HCT116 (cell line): Measurements from ENCODE around the gene FAM81B. TPM values are rescaled to one million over a fixed set of nuclear protein-coding genes. Genes with fewer than 3 reads are reported as not detected.

Experiments used
- ATAC-seq: fragments of 200-7000 bp; cut with Tn5 transposase; 2 replicates; pipeline ENCODE4 v1.9.1; 2020; ENCODE audit warnings: mild to moderate bottlenecking, moderate library complexity
- BruUV-seq: library from RNA; stranded (reverse); fragments of 400-500 nt; replicated peaks from 2 replicates; lab custom pipeline; 2021; lab: Mats Ljungman, UMichigan
- CTCF ChIA-PET: fragments of 300-600 bp; sonication (Branson Sonifier 250); formaldehyde crosslinking; loops from one replicate; lab custom pipeline; 2021; ENCODE audit warnings: antibody characterized with exemption; lab: Charles Lee
- POLR2A ChIA-PET: fragments of 300-600, 350-600 bp; sonication (Branson Sonifier 250); formaldehyde crosslinking; loops from one replicate; lab custom pipeline; 2021; ENCODE audit warnings: antibody characterized with exemption; lab: Charles Lee
- RAD21 ChIA-PET, 2 experiments: fragments of 300-600 bp; sonication (Branson Sonifier 250); formaldehyde crosslinking; loops; one replicate each; lab custom pipeline; 2023; ENCODE audit warnings: low total read pairs in 2 of 2; ENCODE audit not compliant: uncharacterized antibody in 2 of 2, unreplicated experiment in 2 of 2, low non-redundant PET in 1 of 2; lab: Charles Lee
- DNase-seq: peaks from one replicate; pipeline ENCODE4 v3.0.0-alpha.2; 2010; ENCODE audit warnings: low read depth, low spot score
- H2AFZ ChIP-seq: fragments of 200-600 bp; shearing (Covaris generic), sonication (generic); 2 replicates; pipeline ENCODE4 v1.6.1; 2017; ENCODE audit warnings: low read depth, mixed run types, mixed read lengths, antibody characterized with exemption, low read length; ENCODE audit not compliant: poor library complexity, severe bottlenecking
- H3K27ac ChIP-seq: 2 replicates; pipeline ENCODE4 v1.5.1; 2012; ENCODE audit warnings: low read depth, low read length
- H3K27me3 ChIP-seq: fragments of 200-600 bp; sonication (generic); 2 replicates; pipeline ENCODE4 v1.6.1; 2016; ENCODE audit warnings: mixed run types, low read length, mixed read lengths; ENCODE audit not compliant: insufficient read depth
- H3K36me3 ChIP-seq, 2 experiments: fragments of 200-500 bp in 1 of 2; fragments of 200-600 bp in 1 of 2; sonication (Bioruptor generic) in 1 of 2; sonication (generic) in 1 of 2; 2 replicates each; pipeline versions ENCODE4 v1.5.1 to v1.6.1; 2014 to 2016; ENCODE audit warnings: low read length in 2 of 2, inconsistent platforms in 1 of 2, mixed read lengths in 1 of 2, mixed run types in 1 of 2; ENCODE audit not compliant: insufficient read depth in 2 of 2, control insufficient read depth in 1 of 2
- H3K4me1 ChIP-seq, 2 experiments: fragments of 200-600 bp in 1 of 2; sonication (generic) in 1 of 2; 2 replicates each; pipeline versions ENCODE4 v1.5.1 to v1.6.1; 2012 to 2017; ENCODE audit warnings: low read length in 2 of 2, inconsistent platforms in 1 of 2, mild to moderate bottlenecking in 1 of 2, mixed read lengths in 1 of 2, mixed run types in 1 of 2, moderate library complexity in 1 of 2; ENCODE audit not compliant: insufficient read depth in 2 of 2, control insufficient read depth in 1 of 2
- H3K4me2 ChIP-seq: fragments of 200-600 bp; sonication (generic); 2 replicates; pipeline ENCODE4 v1.6.1; 2017; ENCODE audit warnings: mixed run types, low read length, mixed read lengths
- H3K4me3 ChIP-seq, 2 experiments: fragments of 200-600 bp in 1 of 2; sonication (generic) in 1 of 2; replicated peaks in 1 of 2; 2 replicates each; pipeline ENCODE4 v1.5.1; 2011 to 2016; ENCODE audit warnings: low read length in 2 of 2, control low read depth in 1 of 2, low read depth in 1 of 2, mild to moderate bottlenecking in 1 of 2, mixed read lengths in 1 of 2, mixed run types in 1 of 2
- H3K79me2 ChIP-seq: fragments of 200-600 bp; sonication (generic); 2 replicates; pipeline ENCODE4 v1.6.1; 2017; ENCODE audit warnings: mild to moderate bottlenecking, mixed run types, low read length, moderate library complexity, mixed read lengths; ENCODE audit not compliant: insufficient read depth
- H3K9ac ChIP-seq: fragments of 200-600 bp; sonication (generic); 2 replicates; pipeline ENCODE4 v1.6.1; 2016; ENCODE audit warnings: low read length, mixed read lengths
- H3K9me2 ChIP-seq: fragments of 200-600 bp; sonication (generic), shearing (Covaris generic); 2 replicates; pipeline ENCODE4 v1.6.1; 2017; ENCODE audit warnings: mixed run types, mild to moderate bottlenecking, moderate library complexity; ENCODE audit not compliant: insufficient read depth
- H3K9me3 ChIP-seq, 2 experiments: fragments of 200-500 bp in 1 of 2; fragments of 200-600 bp in 1 of 2; sonication (Bioruptor generic) in 1 of 2; sonication (generic) in 1 of 2; 2 replicates each; pipeline ENCODE4 v1.6.1; 2014 to 2017; ENCODE audit warnings: low read length in 2 of 2, mixed read lengths in 2 of 2, inconsistent platforms in 1 of 2, low read depth in 1 of 2, mild to moderate bottlenecking in 1 of 2, mixed run types in 1 of 2, moderate library complexity in 1 of 2; ENCODE audit not compliant: control insufficient read depth in 1 of 2, insufficient read depth in 1 of 2
- H4K20me1 ChIP-seq: fragments of 200-600 bp; sonication (generic), shearing (Covaris generic); 2 replicates; pipeline ENCODE4 v1.6.1; 2017; ENCODE audit warnings: mixed run types, mild to moderate bottlenecking, moderate library complexity; ENCODE audit not compliant: insufficient read depth
- CEBPB ChIP-seq: IDR thresholded peaks from 2 replicates; pipeline ENCODE4 v1.6.1; 2012; ENCODE audit warnings: low read depth
- CTCF ChIP-seq, 3 experiments: fragments of 200-600 bp in 1 of 3; sonication (generic) in 1 of 3; IDR thresholded peaks in 2 of 3; conservative IDR thresholded peaks in 1 of 3; 2 replicates each; pipeline ENCODE4 v1.5.1; 2012 to 2017; ENCODE audit warnings: low read depth in 2 of 3, low read length in 2 of 3, antibody characterized with exemption in 1 of 3, borderline replicate concordance in 1 of 3, control low read depth in 1 of 3, mild to moderate bottlenecking in 1 of 3, mixed read lengths in 1 of 3, mixed run types in 1 of 3, moderate library complexity in 1 of 3; ENCODE audit not compliant: insufficient read depth in 1 of 3
- EGR1 ChIP-seq: IDR thresholded peaks from 2 replicates; pipeline ENCODE4 v1.6.1; 2012; ENCODE audit warnings: low read depth
- EZH2 ChIP-seq: fragments of 200-600 bp; sonication (generic); IDR thresholded peaks from 2 replicates; pipeline ENCODE4 v1.6.1; 2017; ENCODE audit warnings: antibody characterized with exemption, mixed run types
- EZH2phosphoT487 ChIP-seq: fragments of 200-600 bp; IDR thresholded peaks from 2 replicates; pipeline ENCODE4 v1.6.1; 2018; ENCODE audit warnings: antibody characterized with exemption, borderline replicate concordance
- FOSL1 ChIP-seq: IDR thresholded peaks from 2 replicates; pipeline ENCODE4 v1.6.1; 2012; ENCODE audit warnings: low read depth
- JUND ChIP-seq: IDR thresholded peaks from 2 replicates; pipeline ENCODE4 v1.6.1; 2012
- POLR2AphosphoS5 ChIP-seq: IDR thresholded peaks from 2 replicates; pipeline ENCODE4 v1.6.1; 2011; ENCODE audit warnings: mild to moderate bottlenecking, low read depth, low read length, moderate library complexity
- SP1 ChIP-seq: IDR thresholded peaks from 2 replicates; pipeline ENCODE4 v1.6.1; 2012; ENCODE audit warnings: low read depth
- TCF7L2 ChIP-seq: IDR thresholded peaks from 2 replicates; pipeline ENCODE4 v1.7.0; 2011; ENCODE audit warnings: borderline replicate concordance, inconsistent platforms; ENCODE audit not compliant: insufficient read depth, insufficient read length; ENCODE audit errors: extremely low read depth
- YY1 ChIP-seq: IDR thresholded peaks from 2 replicates; pipeline ENCODE4 v1.6.1; 2011; ENCODE audit warnings: low read length, low read depth, moderate library complexity, mild to moderate bottlenecking; ENCODE audit not compliant: insufficient replicate concordance; ENCODE audit errors: extremely low read depth
- ZFX ChIP-seq: fragments of 450-650 bp; IDR thresholded peaks from 2 replicates; pipeline ENCODE4 v1.6.1; 2017
- ZNF274 ChIP-seq: fragments of 200-500 bp; sonication (Bioruptor generic); IDR thresholded peaks from 2 replicates; pipeline ENCODE4 v1.6.1; 2014; ENCODE audit warnings: mild to moderate bottlenecking, low read depth, low read length, inconsistent platforms
- intact Hi-C: fragments of 100-400 bp; cut with micrococcal nuclease; formaldehyde crosslinking; loops from 2 replicates; pipeline ENCODE4 v1.10.0; 2022
- total RNA-seq: library from RNA; stranded (reverse); gene quantifications from one replicate; pipeline ENCODE4 v1.2.1, GENCODE V29; 2021; ENCODE audit not compliant: unreplicated experiment
- TF ChIP-seq, protein P1 (sequence below): IDR thresholded peaks from 2 replicates; pipeline ENCODE4 v1.6.1; 2011; ENCODE audit warnings: mild to moderate bottlenecking, low read length, moderate library complexity; ENCODE audit not compliant: insufficient replicate concordance; ENCODE audit errors: extremely low read depth
- TF ChIP-seq, protein P2 (sequence below): IDR thresholded peaks from 2 replicates; pipeline ENCODE4 v1.6.1; 2012; ENCODE audit warnings: low read depth
- TF ChIP-seq, protein P3 (sequence below): IDR thresholded peaks from 2 replicates; pipeline ENCODE4 v1.6.1; 2012
- TF ChIP-seq, protein P4 (sequence below): IDR thresholded peaks from 2 replicates; pipeline ENCODE4 v1.6.1; 2012

The FAM81B gene
- total RNA-seq, 1 experiment from 2014 or later = not detected

GRCh38 chr5:95424016-95424415 is 32.9 kb downstream of the FAM81B start:
- ATAC-seq (no peak), DNase-seq (no peak)
- TF ChIP-seq, protein P1, sequence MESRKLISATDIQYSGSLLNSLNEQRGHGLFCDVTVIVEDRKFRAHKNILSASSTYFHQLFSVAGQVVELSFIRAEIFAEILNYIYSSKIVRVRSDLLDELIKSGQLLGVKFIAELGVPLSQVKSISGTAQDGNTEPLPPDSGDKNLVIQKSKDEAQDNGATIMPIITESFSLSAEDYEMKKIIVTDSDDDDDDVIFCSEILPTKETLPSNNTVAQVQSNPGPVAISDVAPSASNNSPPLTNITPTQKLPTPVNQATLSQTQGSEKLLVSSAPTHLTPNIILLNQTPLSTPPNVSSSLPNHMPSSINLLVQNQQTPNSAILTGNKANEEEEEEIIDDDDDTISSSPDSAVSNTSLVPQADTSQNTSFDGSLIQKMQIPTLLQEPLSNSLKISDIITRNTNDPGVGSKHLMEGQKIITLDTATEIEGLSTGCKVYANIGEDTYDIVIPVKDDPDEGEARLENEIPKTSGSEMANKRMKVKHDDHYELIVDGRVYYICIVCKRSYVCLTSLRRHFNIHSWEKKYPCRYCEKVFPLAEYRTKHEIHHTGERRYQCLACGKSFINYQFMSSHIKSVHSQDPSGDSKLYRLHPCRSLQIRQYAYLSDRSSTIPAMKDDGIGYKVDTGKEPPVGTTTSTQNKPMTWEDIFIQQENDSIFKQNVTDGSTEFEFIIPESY = no peak
- TF ChIP-seq CEBPB = no peak
- TF ChIP-seq, protein P2, sequence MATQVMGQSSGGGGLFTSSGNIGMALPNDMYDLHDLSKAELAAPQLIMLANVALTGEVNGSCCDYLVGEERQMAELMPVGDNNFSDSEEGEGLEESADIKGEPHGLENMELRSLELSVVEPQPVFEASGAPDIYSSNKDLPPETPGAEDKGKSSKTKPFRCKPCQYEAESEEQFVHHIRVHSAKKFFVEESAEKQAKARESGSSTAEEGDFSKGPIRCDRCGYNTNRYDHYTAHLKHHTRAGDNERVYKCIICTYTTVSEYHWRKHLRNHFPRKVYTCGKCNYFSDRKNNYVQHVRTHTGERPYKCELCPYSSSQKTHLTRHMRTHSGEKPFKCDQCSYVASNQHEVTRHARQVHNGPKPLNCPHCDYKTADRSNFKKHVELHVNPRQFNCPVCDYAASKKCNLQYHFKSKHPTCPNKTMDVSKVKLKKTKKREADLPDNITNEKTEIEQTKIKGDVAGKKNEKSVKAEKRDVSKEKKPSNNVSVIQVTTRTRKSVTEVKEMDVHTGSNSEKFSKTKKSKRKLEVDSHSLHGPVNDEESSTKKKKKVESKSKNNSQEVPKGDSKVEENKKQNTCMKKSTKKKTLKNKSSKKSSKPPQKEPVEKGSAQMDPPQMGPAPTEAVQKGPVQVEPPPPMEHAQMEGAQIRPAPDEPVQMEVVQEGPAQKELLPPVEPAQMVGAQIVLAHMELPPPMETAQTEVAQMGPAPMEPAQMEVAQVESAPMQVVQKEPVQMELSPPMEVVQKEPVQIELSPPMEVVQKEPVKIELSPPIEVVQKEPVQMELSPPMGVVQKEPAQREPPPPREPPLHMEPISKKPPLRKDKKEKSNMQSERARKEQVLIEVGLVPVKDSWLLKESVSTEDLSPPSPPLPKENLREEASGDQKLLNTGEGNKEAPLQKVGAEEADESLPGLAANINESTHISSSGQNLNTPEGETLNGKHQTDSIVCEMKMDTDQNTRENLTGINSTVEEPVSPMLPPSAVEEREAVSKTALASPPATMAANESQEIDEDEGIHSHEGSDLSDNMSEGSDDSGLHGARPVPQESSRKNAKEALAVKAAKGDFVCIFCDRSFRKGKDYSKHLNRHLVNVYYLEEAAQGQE = no peak
- TF ChIP-seq TCF7L2 = no peak
- TF ChIP-seq JUND = no peak
- TF ChIP-seq, protein P3, sequence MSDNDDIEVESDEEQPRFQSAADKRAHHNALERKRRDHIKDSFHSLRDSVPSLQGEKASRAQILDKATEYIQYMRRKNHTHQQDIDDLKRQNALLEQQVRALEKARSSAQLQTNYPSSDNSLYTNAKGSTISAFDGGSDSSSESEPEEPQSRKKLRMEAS = no peak
- TF ChIP-seq ZNF274 = no peak
- TF ChIP-seq EGR1 = no peak
- TF ChIP-seq, protein P4, sequence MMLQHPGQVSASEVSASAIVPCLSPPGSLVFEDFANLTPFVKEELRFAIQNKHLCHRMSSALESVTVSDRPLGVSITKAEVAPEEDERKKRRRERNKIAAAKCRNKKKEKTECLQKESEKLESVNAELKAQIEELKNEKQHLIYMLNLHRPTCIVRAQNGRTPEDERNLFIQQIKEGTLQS = no peak
- no peak for TF ChIP-seq SP1
- no peak for TF ChIP-seq POLR2AphosphoS5
- TF ChIP-seq YY1 = no peak
- TF ChIP-seq ZFX = no peak
- TF ChIP-seq FOSL1 = no peak
- TF ChIP-seq CTCF (IDR thresholded peaks at IDR 0.05 in 2 of 3, conservative IDR thresholded peaks at IDR 0.05 in 1 of 3; ENCODE audit: borderline replicate concordance in 1 of 3, insufficient read depth in 1 of 3, low read depth in 2 of 3, low read length in 2 of 3) = no peak
- no peak for TF ChIP-seq EZH2
- TF ChIP-seq EZH2phosphoT487 = no peak
- Histone ChIP-seq H3K4me3 (no peak overlapping the region), H3K9me2 (no peaks in the 10 kb centered on the region), H3K4me2 (no peak overlapping the region), H4K20me1 (no peaks in the 10 kb centered on the region), H3K27ac (no peak overlapping the region), H3K4me1 (no peaks in the 10 kb centered on the region), H3K9ac (no peak overlapping the region), H3K27me3 (no peaks in the 10 kb centered on the region), H3K36me3 (no peaks in the 10 kb centered on the region), H3K79me2 (no peaks in the 10 kb centered on the region), H2AFZ (no peak overlapping the region), H3K9me3 (no peaks in the 10 kb centered on the region)
- RAD21 ChIA-PET = no interaction called here
- intact Hi-C loops = no loop called here
- POLR2A ChIA-PET = no interaction called here
- no TSS peak for BruUV-seq
- CTCF ChIA-PET = no interaction called here
